Measurements from ENCODE around the gene HCRTR2. TPM values are rescaled to one million over a fixed set of nuclear protein-coding genes. Genes with fewer than 3 reads are reported as not detected.

HCRTR2 gene
- total RNA-seq, 1 donor from 2014 or later: not detected

DNA sequence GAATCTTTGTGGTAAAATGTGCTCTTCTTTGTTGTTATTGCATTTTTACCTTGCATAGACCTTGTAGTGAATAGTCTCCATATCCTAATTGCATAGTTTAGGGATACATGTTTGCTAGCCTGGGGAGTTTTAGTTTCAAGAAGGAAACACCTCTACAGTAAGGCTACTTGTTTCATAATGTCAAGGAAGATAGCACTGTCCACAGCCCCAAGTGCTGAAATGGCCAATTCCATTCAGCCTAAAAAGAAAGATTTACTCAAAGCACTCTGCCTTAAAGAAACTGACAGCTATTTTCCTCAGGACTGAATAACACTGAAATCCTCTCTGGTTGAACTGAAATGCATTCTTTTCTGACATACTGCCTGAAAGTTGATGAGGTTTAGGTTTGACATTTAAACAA, 2.6 kb downstream of the HCRTR2 start:
- ATAC-seq: no peak
- peaks cover 21% of the 10 kb centered on the region for H3K27me3 ChIP-seq
- DNase-seq: no peak
- intact Hi-C loops (cut with DNase I): no loop called here
- H3K4me1 ChIP-seq: no peaks in the 10 kb centered on the region
- TF ChIP-seq CTCF (IDR thresholded peaks at IDR 0.05): no peak
- H3K9me3 ChIP-seq: no peaks in the 10 kb centered on the region
- no peak overlapping the region for H3K4me3 ChIP-seq
- H3K27ac ChIP-seq: no peak overlapping the region
- H3K36me3 ChIP-seq: no peaks in the 10 kb centered on the region

- peaks cover 11% of the 10 kb centered on the region for H3K27me3 ChIP-seq
- H3K9me3 ChIP-seq: no peaks in the 10 kb centered on the region
- H3K4me1 ChIP-seq: no peaks in the 10 kb centered on the region
- ATAC-seq (no peak), DNase-seq (no peak)
- no peak for TF ChIP-seq CTCF (IDR thresholded peaks at IDR 0.05)
- intact Hi-C loops (cut with DNase I): no loop called here
- H3K4me3 ChIP-seq: no peak overlapping the region
- H3K36me3 ChIP-seq: no peaks in the 10 kb centered on the region
- H3K27ac ChIP-seq: no peak overlapping the region
These were observed 5.9 kb downstream of the HCRTR2 start for GRCh38 chr6:55180258-55180657.

DNA sequence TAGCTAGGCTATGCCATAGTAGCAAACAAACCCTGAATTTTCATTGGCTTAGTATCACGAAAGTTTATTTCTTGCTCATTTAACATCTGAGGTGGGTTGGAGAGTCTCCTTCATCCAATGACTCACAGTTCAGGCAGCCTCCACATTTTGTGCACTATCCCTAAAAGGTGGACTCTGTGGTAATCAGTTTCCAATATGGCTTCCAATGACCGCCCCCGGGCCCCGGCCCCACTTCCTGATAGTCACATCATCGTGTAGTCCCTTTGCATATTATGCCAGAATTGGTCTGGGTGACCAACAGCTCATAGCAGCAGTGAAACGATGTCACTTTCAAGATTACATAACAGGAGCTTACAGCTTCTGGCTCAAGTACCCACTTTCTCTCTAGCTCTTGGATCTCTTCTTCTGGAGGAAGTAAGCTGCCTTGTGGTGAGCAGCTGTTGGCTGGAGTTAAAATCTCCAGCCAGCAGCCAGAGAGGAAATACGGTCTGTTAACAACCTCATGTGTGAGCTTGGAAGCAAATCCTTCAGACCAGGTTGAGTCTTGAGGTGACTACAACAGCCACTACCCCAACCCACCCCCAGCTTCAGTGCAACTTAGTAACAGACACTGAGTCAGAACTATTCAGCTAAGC, 7.8 kb downstream of the HCRTR2 start:
- Histone ChIP-seq H3K9me3 (no peaks in the 10 kb centered on the region), H3K4me1 (no peaks in the 10 kb centered on the region), H3K36me3 (no peaks in the 10 kb centered on the region), H3K27me3 (peaks cover 3% of the 10 kb centered on the region), H3K27ac (no peak overlapping the region), H3K4me3 (no peak overlapping the region)
- no peak for TF ChIP-seq CTCF (IDR thresholded peaks at IDR 0.05)
- DNase-seq: no peak
- no peak for ATAC-seq
- intact Hi-C loops (cut with DNase I): no loop called here

DNA sequence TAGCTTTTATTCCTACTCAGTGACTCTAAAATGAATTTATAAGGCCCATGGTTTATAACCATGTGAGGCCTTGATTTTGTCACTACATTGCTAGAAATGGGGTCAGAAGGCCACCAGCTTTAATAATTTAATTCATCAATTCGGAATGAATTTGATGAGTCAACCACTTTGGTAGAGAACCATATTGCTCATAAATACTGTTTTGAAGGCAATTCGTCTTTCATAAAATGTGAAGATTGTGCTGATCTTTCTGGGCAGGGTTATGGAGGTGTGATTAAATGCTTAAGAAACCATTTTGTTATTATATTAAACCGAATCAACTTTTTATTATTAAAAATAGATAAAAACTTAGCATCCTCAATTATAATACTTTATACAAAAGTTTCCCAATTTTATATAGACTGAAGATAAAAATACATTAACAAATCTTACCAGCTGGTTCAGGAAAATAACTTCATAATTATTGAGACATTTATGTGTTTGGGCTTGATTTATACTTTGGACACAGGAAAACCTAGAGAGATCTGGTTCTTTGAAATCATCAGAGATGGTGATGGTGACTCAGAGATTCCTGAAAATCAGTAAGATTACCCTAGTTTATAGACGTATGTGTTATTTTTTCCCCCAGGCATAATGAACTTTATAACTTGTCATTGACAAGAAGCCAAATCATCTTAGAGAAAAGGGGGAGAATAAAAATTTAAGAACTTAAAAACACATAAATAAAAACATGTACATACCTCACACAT, 10.6 kb downstream of the HCRTR2 start:
- no peak for ATAC-seq
- intact Hi-C loops (cut with DNase I): no loop called here

GRCh38 chr6:55198715-55199114, 24.4 kb downstream of the HCRTR2 start:
- TF ChIP-seq CTCF (IDR thresholded peaks at IDR 0.05): no peak

More for the DNA sequence above, 10.6 kb downstream of the HCRTR2 start:
- no peak for DNase-seq
- no peaks in the 10 kb centered on the region for H3K27me3 ChIP-seq
- no peak for TF ChIP-seq CTCF (IDR thresholded peaks at IDR 0.05)
- no peak overlapping the region for H3K4me3 ChIP-seq
- H3K4me1 ChIP-seq: no peaks in the 10 kb centered on the region
- no peak overlapping the region for H3K27ac ChIP-seq
- no peaks in the 10 kb centered on the region for H3K9me3 ChIP-seq
- H3K36me3 ChIP-seq: no peaks in the 10 kb centered on the region

More at GRCh38 chr6:55198715-55199114, 24.4 kb downstream of the HCRTR2 start:
- H3K27me3 ChIP-seq: no peaks in the 10 kb centered on the region
- DNase-seq (no peak), ATAC-seq (no peak)
- H3K36me3 ChIP-seq: no peaks in the 10 kb centered on the region
- H3K4me1 ChIP-seq: no peaks in the 10 kb centered on the region
- intact Hi-C loops (cut with DNase I): no loop called here
- H3K9me3 ChIP-seq: no peaks in the 10 kb centered on the region
- H3K27ac ChIP-seq: no peak overlapping the region
- H3K4me3 ChIP-seq: no peak overlapping the region

All from upper lobe of right lung (tissue), 1 donor.